GM21529 (cell line): ENCODE results near the gene KIAA1671.
"Not testable (repeated sequence)": the region's sequence is repeated elsewhere in the genome, so short reads cannot be mapped to it uniquely, and the experiment has no call there.

Source experiments
- ATAC-seq: cut with Tn5 transposase; IDR thresholded peaks from one replicate; pipeline ENCODE4 v1.9.1; 2021; ENCODE audit not compliant: unreplicated experiment

The KIAA1671 gene

DNA sequence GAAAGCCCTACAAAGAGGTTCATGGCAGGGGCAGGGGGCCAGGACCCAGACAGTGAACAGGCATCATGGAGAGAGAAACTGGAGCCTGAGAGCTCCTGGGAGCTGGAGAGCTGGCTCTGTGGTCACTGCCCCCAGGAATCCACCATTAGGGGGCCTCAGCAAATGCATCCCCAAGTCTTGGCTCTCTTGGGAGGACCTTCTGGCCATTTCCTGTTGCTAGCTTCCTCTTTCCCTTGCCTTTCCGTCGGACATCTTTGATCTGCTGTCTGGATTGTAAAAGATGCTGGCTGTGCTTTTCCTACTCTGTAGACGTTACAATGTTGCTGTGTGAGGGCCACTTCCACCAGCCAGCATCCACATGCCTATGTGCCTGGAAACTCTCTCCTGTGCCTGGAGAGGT lies 259.8 kb downstream of the KIAA1671 start:
- no peak for ATAC-seq

DNA sequence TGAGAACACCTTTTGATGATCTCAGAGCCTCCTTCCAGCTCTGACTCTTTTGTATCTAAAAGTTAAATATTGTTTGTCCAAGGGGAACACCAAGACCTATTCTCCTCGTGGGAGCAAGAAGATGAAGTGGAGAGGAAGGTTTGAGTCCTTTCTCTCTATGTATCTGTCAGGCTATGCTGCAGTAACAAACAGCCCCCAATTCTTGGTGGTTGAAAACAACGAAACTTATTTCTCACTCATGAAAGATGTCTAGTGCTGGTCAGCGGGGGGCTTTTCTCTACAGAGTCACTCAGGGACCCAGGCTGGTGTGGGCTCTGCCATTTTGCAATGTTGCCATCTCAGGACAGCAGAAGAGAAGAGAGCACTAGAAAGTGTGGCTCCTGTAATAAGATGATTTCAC lies 260.7 kb downstream of the KIAA1671 start:
- ATAC-seq, result no peak

DNA sequence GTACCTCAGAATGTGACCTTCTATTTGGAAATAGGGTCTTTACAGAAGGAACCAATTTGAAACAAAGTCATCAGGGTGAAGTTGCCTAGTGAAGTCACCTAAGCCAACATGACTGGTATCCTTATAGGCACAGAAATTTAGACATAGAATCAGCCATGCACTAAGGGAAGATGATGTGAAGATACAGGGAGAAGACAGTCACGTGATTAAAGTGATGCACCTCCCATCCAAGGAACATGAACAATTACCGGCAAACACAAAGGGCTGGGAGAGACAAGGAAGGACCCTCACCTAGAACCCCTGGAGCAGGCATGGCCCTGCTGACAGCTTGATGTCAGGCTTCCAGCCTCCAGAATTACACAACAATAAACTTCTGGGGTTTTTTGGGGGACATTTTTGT lies 263.7 kb downstream of the KIAA1671 start:
- no peak for ATAC-seq

- no peak for ATAC-seq
These were observed 266.7 kb downstream of the KIAA1671 start, which contains the start of gene CRYBB2 for GRCh38 chr22:25219211-25219689. CRYBB2 (plus strand) TSS chr22:25219639; CDS start chr22:25221430, 1,791 bp downstream.

DNA sequence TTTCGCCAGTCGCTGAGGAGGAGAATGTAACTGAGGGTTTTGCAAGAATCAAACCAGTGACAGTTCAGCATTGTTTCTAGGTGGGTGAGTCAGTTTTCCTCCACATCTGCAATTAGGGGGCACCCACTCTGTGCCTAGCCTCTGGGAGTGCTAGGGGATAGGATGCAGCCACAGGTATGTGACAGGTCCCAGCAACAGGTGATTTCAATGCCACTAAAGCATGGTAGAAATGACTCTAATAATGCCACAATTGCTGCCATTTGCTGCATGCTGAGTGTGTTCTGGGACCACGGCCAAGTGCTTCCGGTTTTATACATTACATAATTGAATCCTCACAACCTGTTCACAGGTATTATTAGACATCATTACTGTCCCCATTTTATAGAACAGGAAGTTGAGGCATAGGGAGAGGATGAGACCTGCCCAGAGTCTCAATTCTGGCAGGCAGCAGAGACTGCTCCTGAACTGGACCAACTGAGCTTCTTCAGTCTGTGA lies 267.5 kb downstream of the KIAA1671 start:
- ATAC-seq, result no peak

DNA sequence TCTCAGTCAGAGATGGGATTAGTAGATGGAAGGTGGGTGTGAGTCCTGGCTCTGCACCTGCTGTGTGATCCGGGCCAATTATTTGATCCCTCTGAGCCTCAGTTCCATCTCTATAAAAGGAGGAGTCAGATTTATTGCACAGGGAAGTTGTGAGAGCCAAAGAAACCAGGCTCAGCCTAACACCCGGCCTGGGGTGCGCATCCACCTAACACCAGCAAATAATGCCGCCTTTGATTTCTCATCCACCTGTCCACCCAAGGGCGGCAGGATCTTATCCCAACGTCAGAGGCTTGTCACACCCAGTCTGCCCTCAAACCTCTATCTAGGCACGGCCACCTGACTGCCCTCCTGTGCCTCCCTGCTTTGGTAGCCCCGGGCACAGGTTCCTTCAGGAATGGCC lies 269.3 kb downstream of the KIAA1671 start:
- no peak for ATAC-seq

- ATAC-seq, result no peak
These were observed 270.8 kb downstream of the KIAA1671 start for GRCh38 chr22:25223269-25223850.

GRCh38 chr22:25228822-25229221 lies 276.3 kb downstream of the KIAA1671 start:
- ATAC-seq, result no peak

DNA sequence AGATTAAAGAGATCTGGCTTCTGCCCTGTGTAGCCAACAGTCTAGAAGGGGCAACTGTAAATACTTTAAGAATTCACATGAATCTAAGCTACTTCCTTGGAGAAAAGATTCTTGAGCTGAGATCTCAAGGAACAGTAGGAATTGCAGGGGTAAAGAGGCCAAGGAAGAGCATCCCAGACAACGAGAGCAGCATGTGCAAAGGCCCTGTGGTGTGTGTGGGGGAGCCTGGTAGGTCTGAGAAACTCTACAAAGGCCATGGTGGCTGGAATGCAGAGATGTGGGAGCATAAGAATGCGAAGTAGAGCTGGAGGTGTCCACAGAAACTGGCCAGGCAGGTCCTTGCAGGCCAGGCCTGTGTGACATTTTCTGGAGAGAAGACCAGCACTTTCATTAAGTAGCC lies 278.2 kb downstream of the KIAA1671 start:
- not testable (repeated sequence) for ATAC-seq

DNA sequence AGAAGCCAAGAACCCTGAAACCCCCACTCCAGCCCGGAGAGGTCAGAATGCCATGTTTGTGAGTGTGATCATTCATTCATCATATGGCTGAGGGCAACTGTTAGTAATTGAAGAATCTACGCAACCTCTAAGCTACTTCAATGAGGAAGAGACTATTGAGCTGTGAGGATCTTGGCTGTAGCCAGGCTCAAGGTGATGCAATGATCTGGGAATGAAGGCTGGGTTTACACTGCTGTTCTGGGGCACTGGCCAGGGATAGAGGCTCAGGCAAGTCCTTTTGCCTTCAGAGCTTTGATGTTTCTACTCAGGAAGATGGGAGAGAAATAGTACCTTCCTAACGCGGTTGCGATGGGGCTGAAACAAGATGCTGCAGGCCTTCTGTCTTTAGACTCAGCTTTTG lies 279.8 kb downstream of the KIAA1671 start:
- no peak for ATAC-seq

DNA sequence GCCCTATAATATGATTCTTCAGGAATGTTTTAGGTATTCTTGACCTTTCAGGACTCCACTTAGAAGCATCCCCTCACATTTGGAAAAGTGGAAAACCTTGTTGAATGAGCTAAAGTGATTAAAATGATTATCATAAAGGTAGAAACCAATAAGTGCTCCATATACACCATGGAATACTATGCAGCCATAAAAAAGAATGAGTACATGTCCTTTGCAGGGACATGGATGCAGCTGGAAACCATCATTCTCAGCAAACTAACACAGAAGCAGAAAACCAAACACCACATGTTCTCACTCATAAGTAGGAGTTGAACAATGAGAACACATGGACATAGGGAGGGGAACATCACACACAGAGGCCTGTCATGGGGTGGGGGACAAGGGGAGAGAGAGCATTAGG lies 281.2 kb downstream of the KIAA1671 start:
- ATAC-seq, result not testable (repeated sequence)

- ATAC-seq, result peak; percentile 79
These were observed 283.2 kb downstream of the KIAA1671 start for GRCh38 chr22:25235547-25236290.

- no peak for ATAC-seq
These were observed 283.9 kb downstream of the KIAA1671 start for GRCh38 chr22:25236417-25236816.

DNA sequence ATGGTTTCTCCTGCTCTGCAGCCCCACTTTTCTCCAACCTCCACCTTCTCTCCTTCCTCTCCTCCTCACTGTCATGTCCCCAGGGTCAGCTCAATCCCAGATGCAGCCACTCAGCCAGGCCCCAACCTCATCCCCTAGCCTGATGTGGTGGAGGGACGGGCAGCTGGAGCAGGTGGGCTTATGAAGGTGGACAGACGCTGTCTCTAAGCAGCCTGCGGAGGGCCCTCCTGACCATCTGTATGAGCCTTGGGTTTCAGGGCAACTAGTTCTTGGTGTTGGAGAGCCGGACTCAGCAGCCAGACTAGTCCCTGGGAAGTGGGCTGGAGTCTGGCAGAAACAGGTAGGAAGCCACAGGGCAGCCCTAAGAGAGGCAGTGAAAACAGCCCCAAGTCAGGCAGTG lies 285.0 kb downstream of the KIAA1671 start:
- ATAC-seq, result no peak

GRCh38 chr22:25238058-25238457 lies 285.5 kb downstream of the KIAA1671 start:
- ATAC-seq, result not testable (repeated sequence)
